GM13977 (cell line): Measurements from ENCODE around the gene ZBTB2.

Experiments used
- DNase-seq: peaks from one replicate; pipeline ENCODE4 v3.0.0; 2012; ENCODE audit warnings: low spot score
- in situ Hi-C: fragments of 300-500 bp; cut with MboI; formaldehyde crosslinking; loops from one replicate; pipeline ENCODE4 v1.12.0; 2022; ENCODE audit warnings: low sequenced_read_pairs, low pct_unique_long_range_greater_than_20kb, mixed read lengths, inconsistent platforms; ENCODE audit not compliant: unreplicated experiment
- TF ChIP-seq, protein P1 (sequence below): IDR thresholded peaks from 2 replicates; pipeline ENCODE4 v1.5.1; 2012; ENCODE audit warnings: mild to moderate bottlenecking, control low read depth; ENCODE audit not compliant: insufficient read depth; ENCODE audit errors: extremely low read depth, missing control alignments

Gene ZBTB2

GRCh38 chr6:151434369-151434768 lies 43.0 kb upstream of the ZBTB2 start:
- TF ChIP-seq, protein P1, sequence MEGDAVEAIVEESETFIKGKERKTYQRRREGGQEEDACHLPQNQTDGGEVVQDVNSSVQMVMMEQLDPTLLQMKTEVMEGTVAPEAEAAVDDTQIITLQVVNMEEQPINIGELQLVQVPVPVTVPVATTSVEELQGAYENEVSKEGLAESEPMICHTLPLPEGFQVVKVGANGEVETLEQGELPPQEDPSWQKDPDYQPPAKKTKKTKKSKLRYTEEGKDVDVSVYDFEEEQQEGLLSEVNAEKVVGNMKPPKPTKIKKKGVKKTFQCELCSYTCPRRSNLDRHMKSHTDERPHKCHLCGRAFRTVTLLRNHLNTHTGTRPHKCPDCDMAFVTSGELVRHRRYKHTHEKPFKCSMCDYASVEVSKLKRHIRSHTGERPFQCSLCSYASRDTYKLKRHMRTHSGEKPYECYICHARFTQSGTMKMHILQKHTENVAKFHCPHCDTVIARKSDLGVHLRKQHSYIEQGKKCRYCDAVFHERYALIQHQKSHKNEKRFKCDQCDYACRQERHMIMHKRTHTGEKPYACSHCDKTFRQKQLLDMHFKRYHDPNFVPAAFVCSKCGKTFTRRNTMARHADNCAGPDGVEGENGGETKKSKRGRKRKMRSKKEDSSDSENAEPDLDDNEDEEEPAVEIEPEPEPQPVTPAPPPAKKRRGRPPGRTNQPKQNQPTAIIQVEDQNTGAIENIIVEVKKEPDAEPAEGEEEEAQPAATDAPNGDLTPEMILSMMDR: no peak
- DNase-seq: no peak
- in situ Hi-C loops: no loop called here

- TF ChIP-seq, protein P1: no peak
- no peak for DNase-seq
- in situ Hi-C loops: no loop called here
Measured at GRCh38 chr6:151432651-151433050, 41.3 kb upstream of the ZBTB2 start.

DNA sequence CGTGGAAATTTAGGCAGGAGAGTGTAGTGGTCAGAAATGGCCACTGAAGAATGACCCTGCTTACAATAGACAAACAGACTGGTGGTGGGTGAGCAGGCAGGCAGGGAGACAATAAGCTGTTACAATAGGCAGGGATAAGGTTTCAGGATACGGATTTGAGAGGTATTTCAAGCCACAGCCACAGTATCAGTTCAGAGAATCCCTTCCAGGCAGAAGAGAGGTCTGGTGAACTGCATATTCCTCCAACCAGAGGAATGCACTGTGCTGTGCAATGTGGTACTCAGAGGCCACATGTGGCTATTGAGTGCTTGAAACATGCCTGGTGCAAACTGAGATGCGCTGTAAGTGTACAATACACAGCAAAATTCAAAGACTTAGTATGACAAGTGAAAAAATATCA lies 40.0 kb upstream of the ZBTB2 start:
- TF ChIP-seq, protein P1: no peak
- in situ Hi-C loops: no loop called here

GRCh38 chr6:151430886-151431285 lies 39.5 kb upstream of the ZBTB2 start:
- TF ChIP-seq, protein P1: no peak
- in situ Hi-C loops: no loop called here
- no peak for DNase-seq

More for the DNA sequence above, 40.0 kb upstream of the ZBTB2 start:
- DNase-seq: no peak

- in situ Hi-C loops: no loop called here
- DNase-seq: no peak
- TF ChIP-seq, protein P1: no peak
Measured at GRCh38 chr6:151428093-151428735, 36.9 kb upstream of the ZBTB2 start.

- in situ Hi-C loops: no loop called here
- TF ChIP-seq, protein P1: no peak
- DNase-seq: no peak
Measured at GRCh38 chr6:151425561-151425960, 34.2 kb upstream of the ZBTB2 start.
